SU-DHL-6 (cell line): ENCODE results near the gene IL20RA.

Experiments used
- H2AFZ ChIP-seq: fragments of 200-600 bp; sonication (generic); 2 replicates; pipeline ENCODE4 v1.6.1; 2014; ENCODE audit warnings: low read depth, mild to moderate bottlenecking, moderate library complexity, mixed read lengths, antibody characterized with exemption, low read length; ENCODE audit not compliant: severe bottlenecking
- H3F3A ChIP-seq: fragments of 200-600 bp; shearing (Covaris generic); 2 replicates; pipeline ENCODE4 v1.6.0; 2016; ENCODE audit warnings: antibody characterized with exemption, mild to moderate bottlenecking; ENCODE audit not compliant: insufficient read depth
- H3K27ac ChIP-seq: fragments of 200-600 bp; sonication (generic); 2 replicates; pipeline ENCODE4 v1.5.1; 2016; ENCODE audit warnings: low read depth, mild to moderate bottlenecking, low read length, moderate library complexity, mixed read lengths
- H3K27me3 ChIP-seq: fragments of 200-600 bp; sonication (generic), shearing (Covaris generic); 2 replicates; pipeline ENCODE4 v1.6.0; 2014; ENCODE audit warnings: mild to moderate bottlenecking, low read length
- H3K36me3 ChIP-seq: fragments of 200-600 bp; sonication (generic); 2 replicates; pipeline ENCODE4 v1.6.1; 2014; ENCODE audit warnings: mild to moderate bottlenecking, low read length, mixed read lengths
- H3K4me2 ChIP-seq: fragments of 300-600, 200-600 bp; shearing (Covaris generic), sonication (generic); 2 replicates; pipeline ENCODE4 v1.6.0; 2014; ENCODE audit warnings: low read length, low read depth, mild to moderate bottlenecking; ENCODE audit not compliant: poor library complexity, severe bottlenecking
- H3K4me3 ChIP-seq: fragments of 200-600 bp; sonication (generic); 2 replicates; pipeline ENCODE4 v1.5.1; 2014; ENCODE audit warnings: antibody characterized with exemption, low read length, mild to moderate bottlenecking, mixed read lengths; ENCODE audit not compliant: insufficient read depth, poor library complexity, severe bottlenecking
- H3K79me2 ChIP-seq: fragments of 200-600 bp; sonication (generic); 2 replicates; pipeline ENCODE4 v1.6.1; 2014; ENCODE audit warnings: mild to moderate bottlenecking, low read length, moderate library complexity; ENCODE audit not compliant: insufficient read depth
- H3K9ac ChIP-seq: fragments of 200-600 bp; sonication (generic); 2 replicates; pipeline ENCODE4 v1.7.0; 2014; ENCODE audit warnings: mild to moderate bottlenecking, low read length
- H3K9me2 ChIP-seq: fragments of 200-600 bp; sonication (generic); replicated peaks from 2 replicates; pipeline ENCODE4 v1.6.1; 2014; ENCODE audit warnings: low read length; ENCODE audit not compliant: insufficient read depth
- H3K9me3 ChIP-seq: fragments of 200-600 bp; sonication (generic); 2 replicates; pipeline ENCODE4 v1.6.1; 2014; ENCODE audit warnings: low read length, mixed read lengths; ENCODE audit not compliant: insufficient read depth
- H4K20me1 ChIP-seq: fragments of 200-600 bp; sonication (generic); 2 replicates; pipeline ENCODE4 v1.6.1; 2014; ENCODE audit warnings: low read depth, mild to moderate bottlenecking, antibody characterized with exemption, low read length, moderate library complexity, mixed read lengths
- CTCF ChIP-seq: fragments of 200-600 bp; sonication (generic); IDR thresholded peaks from one replicate; pipeline ENCODE4 v1.5.1; 2017; ENCODE audit warnings: antibody characterized with exemption, mild to moderate bottlenecking, low read length, moderate library complexity; ENCODE audit not compliant: insufficient read depth, poor library complexity, severe bottlenecking
- EZH2phosphoT487 ChIP-seq: fragments of 200-600 bp; sonication (generic), shearing (Covaris generic); conservative IDR thresholded peaks from 2 replicates; pipeline ENCODE4 v1.6.1; 2018; ENCODE audit warnings: mild to moderate bottlenecking, antibody characterized with exemption, low read length, moderate library complexity, mixed read lengths

IL20RA gene

GRCh38 chr6:137013738-137014602, 30.8 kb downstream of the IL20RA start:
- Histone ChIP-seq H3K27ac (no peak overlapping the region), H2AFZ (no peak overlapping the region), H3K36me3 (no peaks in the 10 kb centered on the region), H4K20me1 (no peaks in the 10 kb centered on the region), H3K9me3 (no peaks in the 10 kb centered on the region), H3F3A (no peaks in the 10 kb centered on the region), H3K27me3 (no peaks in the 10 kb centered on the region), H3K79me2 (no peaks in the 10 kb centered on the region), H3K4me2 (no peak overlapping the region), H3K9me2 (no peaks in the 10 kb centered on the region), H3K4me3 (no peak overlapping the region), H3K9ac (no peak overlapping the region)
- TF ChIP-seq EZH2phosphoT487 = no peak
- TF ChIP-seq CTCF = no peak

- H3K4me2 ChIP-seq = no peak overlapping the region
- no peaks in the 10 kb centered on the region for H4K20me1 ChIP-seq
- H3K27me3 ChIP-seq = no peaks in the 10 kb centered on the region
- H3F3A ChIP-seq = no peaks in the 10 kb centered on the region
- no peak overlapping the region for H3K9ac ChIP-seq
- H3K9me3 ChIP-seq = no peaks in the 10 kb centered on the region
- TF ChIP-seq EZH2phosphoT487 = no peak
- no peak for TF ChIP-seq CTCF
- H3K36me3 ChIP-seq = no peaks in the 10 kb centered on the region
- no peaks in the 10 kb centered on the region for H3K79me2 ChIP-seq
- no peaks in the 10 kb centered on the region for H3K9me2 ChIP-seq
- no peak overlapping the region for H3K27ac ChIP-seq
- H3K4me3 ChIP-seq = no peak overlapping the region
- H2AFZ ChIP-seq = no peak overlapping the region
Observed at GRCh38 chr6:137013031-137013430, 31.7 kb downstream of the IL20RA start.

GRCh38 chr6:137011406-137011805, 33.4 kb downstream of the IL20RA start:
- H3K4me2 ChIP-seq = no peak overlapping the region
- no peak overlapping the region for H3K4me3 ChIP-seq
- no peaks in the 10 kb centered on the region for H3F3A ChIP-seq
- H4K20me1 ChIP-seq = no peaks in the 10 kb centered on the region
- no peak overlapping the region for H3K27ac ChIP-seq
- TF ChIP-seq CTCF (no peak), EZH2phosphoT487 (no peak)
- H3K27me3 ChIP-seq = no peaks in the 10 kb centered on the region
- H3K9me3 ChIP-seq = no peaks in the 10 kb centered on the region
- H3K36me3 ChIP-seq = no peaks in the 10 kb centered on the region
- H3K79me2 ChIP-seq = no peaks in the 10 kb centered on the region
- no peaks in the 10 kb centered on the region for H3K9me2 ChIP-seq
- H2AFZ ChIP-seq = no peak overlapping the region
- no peak overlapping the region for H3K9ac ChIP-seq
